Naive thymus-derived CD4-positive, alpha-beta T cell (primary cell): ENCODE measurements around the gene MEG3. TPM values are rescaled to one million over a fixed set of nuclear protein-coding genes. Genes with fewer than 3 reads are reported as not detected.

Experiments used
- ATAC-seq: fragments of 150-1000 bp; cut with Tn5 transposase; 2 replicates; pipeline ENCODE4 v1.10.0; 2021; ENCODE audit warnings: mild to moderate bottlenecking, moderate library complexity
- CTCF ChIA-PET: fragments of 350-600 bp; sonication (Branson Sonifier 250); formaldehyde crosslinking; loops from one replicate; lab custom pipeline; 2021; ENCODE audit warnings: antibody characterized with exemption; lab: Charles Lee
- POLR2A ChIA-PET: fragments of 350-600 bp; sonication (Branson Sonifier 250); formaldehyde crosslinking; loops from one replicate; lab custom pipeline; 2021; ENCODE audit warnings: antibody characterized with exemption, inconsistent platforms; lab: Charles Lee
- DNase-seq, 9 donors: peaks; one replicate each; pipeline versions ENCODE4 v3.0.0 to v3.0.0-alpha.2; 2020 to 2022; ENCODE audit warnings: mixed read lengths in 1 of 9
- H3K27ac ChIP-seq: one replicate; pipeline ENCODE4 v1.7.0; 2013; ENCODE audit warnings: mild to moderate bottlenecking, low read depth, low read length, moderate library complexity
- H3K27me3 ChIP-seq, 2 donors: one replicate each; pipeline ENCODE4 v1.7.0; 2013; ENCODE audit warnings: low read length in 2 of 2, mild to moderate bottlenecking in 2 of 2, moderate library complexity in 2 of 2; ENCODE audit not compliant: control insufficient read depth in 2 of 2, insufficient read depth in 2 of 2
- H3K36me3 ChIP-seq, 3 experiments: 1 replicate in 2 of 3; 2 replicates in 1 of 3; pipeline ENCODE4 v1.7.0; 2013; ENCODE audit warnings: low read length in 3 of 3, mild to moderate bottlenecking in 3 of 3, moderate library complexity in 1 of 3; ENCODE audit not compliant: insufficient read depth in 3 of 3, control insufficient read depth in 2 of 3
- H3K4me1 ChIP-seq, 2 donors: one replicate each; pipeline ENCODE4 v1.7.0; 2013; ENCODE audit warnings: low read length in 2 of 2, mild to moderate bottlenecking in 2 of 2, moderate library complexity in 1 of 2; ENCODE audit not compliant: control insufficient read depth in 2 of 2, insufficient read depth in 2 of 2
- H3K4me3 ChIP-seq: 2 replicates; pipeline ENCODE4 v1.7.0; 2013; ENCODE audit warnings: mild to moderate bottlenecking, low read length
- H3K9me3 ChIP-seq, 3 experiments: 1 replicate in 2 of 3; 2 replicates in 1 of 3; pipeline ENCODE4 v1.7.0; 2013; ENCODE audit warnings: low read length in 3 of 3; ENCODE audit not compliant: control insufficient read depth in 2 of 3
- H3K27ac Mint-ChIP-seq, 9 donors: one replicate each; pipeline ENCODE4 v1.8.0; 2020 to 2022; ENCODE audit warnings: mixed read lengths in 9 of 9, mild to moderate bottlenecking in 8 of 9, moderate library complexity in 5 of 9, inconsistent platforms in 2 of 9
- H3K27me3 Mint-ChIP-seq, 5 donors: one replicate each; pipeline ENCODE4 v1.8.0; 2021 to 2022; ENCODE audit warnings: mixed read lengths in 5 of 5, mild to moderate bottlenecking in 1 of 5
- H3K36me3 Mint-ChIP-seq, 5 donors: one replicate each; pipeline ENCODE4 v1.8.0; 2020 to 2022; ENCODE audit warnings: mixed read lengths in 5 of 5, mild to moderate bottlenecking in 3 of 5, inconsistent platforms in 1 of 5
- H3K4me1 Mint-ChIP-seq, 7 donors: one replicate each; pipeline ENCODE4 v1.8.0; 2020 to 2022; ENCODE audit warnings: mixed read lengths in 7 of 7, mild to moderate bottlenecking in 3 of 7, inconsistent platforms in 1 of 7
- H3K4me3 Mint-ChIP-seq, 10 donors: one replicate each; pipeline ENCODE4 v1.8.0; 2020 to 2022; ENCODE audit warnings: mild to moderate bottlenecking in 10 of 10, mixed read lengths in 10 of 10, moderate library complexity in 6 of 10, inconsistent platforms in 2 of 10
- H3K9me3 Mint-ChIP-seq, 11 donors: one replicate each; pipeline ENCODE4 v1.8.0; 2020 to 2022; ENCODE audit warnings: mixed read lengths in 11 of 11, mild to moderate bottlenecking in 4 of 11, inconsistent platforms in 1 of 11, moderate library complexity in 1 of 11
- intact Hi-C, 2 donors: fragments of 100-400 bp; cut with micrococcal nuclease; formaldehyde crosslinking; loops; one replicate each; pipeline ENCODE4 v1.15.1; 2023
- polyA plus RNA-seq, 2 donors: library from polyadenylated mRNA; unstranded; fragments of 300-500 nt; fragmentation: Illumina TruSeq; gene quantifications; one replicate each; pipeline ENCODE4 v1.2.3, GENCODE V29; 2021
- total RNA-seq, 6 experiments: library from RNA in 5 of 6; stranded (reverse) in 5 of 6; gene quantifications; 1 replicate in 5 of 6; 2 replicates in 1 of 6; pipeline ENCODE4 v1.2.3 and lab custom pipeline; 2021 to 2026

Gene MEG3
- total and polyA plus RNA-seq, 7 experiments from 2014 or later, result 0.80 to 2.4 TPM; not detected in 5

- peaks cover 0 to 5% (median 2%) of the 10 kb centered on the region in 11 donors for H3K9me3 Mint-ChIP-seq
- Histone ChIP-seq H3K27ac (no peak overlapping the region), H3K4me3 (no peak overlapping the region), H3K36me3 (no peaks in the 10 kb centered on the region), H3K9me3 (no peaks in the 10 kb centered on the region), H3K4me1 (no peaks in the 10 kb centered on the region), H3K27me3 (no peaks in the 10 kb centered on the region)
- ChIA-PET POLR2A (no interaction called here), CTCF (interaction anchor here (0.6 kb wide), 1 partner anchor 69 kb away, joined by 3 read pairs; no protein-coding TSS in a partner anchor)
- DNase-seq (no peak), ATAC-seq (no peak)
- peaks cover 0 to 19% (median 0%) of the 10 kb centered on the region in 5 donors for H3K27me3 Mint-ChIP-seq
- H3K4me1 Mint-ChIP-seq, result no peaks in the 10 kb centered on the region
- no peaks in the 10 kb centered on the region for H3K36me3 Mint-ChIP-seq
- intact Hi-C loops, result no loop called here
- no peak overlapping the region for H3K27ac Mint-ChIP-seq
- H3K4me3 Mint-ChIP-seq, result no peak overlapping the region
These were observed 54.6 kb downstream of the MEG3 start for GRCh38 chr14:100880271-100881101.

- intact Hi-C loops, result no loop called here
- Histone ChIP-seq H3K4me1 (no peaks in the 10 kb centered on the region), H3K4me3 (no peak overlapping the region), H3K27ac (no peak overlapping the region), H3K27me3 (no peaks in the 10 kb centered on the region), H3K9me3 (no peaks in the 10 kb centered on the region), H3K36me3 (no peaks in the 10 kb centered on the region)
- no peaks in the 10 kb centered on the region for H3K36me3 Mint-ChIP-seq
- ATAC-seq, result no peak
- peaks cover 0 to 23% (median 0%) of the 10 kb centered on the region in 5 donors for H3K27me3 Mint-ChIP-seq
- H3K27ac Mint-ChIP-seq, result no peak overlapping the region
- peaks cover 0 to 5% (median 3%) of the 10 kb centered on the region in 11 donors for H3K9me3 Mint-ChIP-seq
- H3K4me1 Mint-ChIP-seq, result no peaks in the 10 kb centered on the region
- ChIA-PET POLR2A (no interaction called here), CTCF (no interaction called here)
- no peak overlapping the region for H3K4me3 Mint-ChIP-seq
- no peak for DNase-seq
These were observed 55.5 kb downstream of the MEG3 start for GRCh38 chr14:100881211-100882025.

DNA sequence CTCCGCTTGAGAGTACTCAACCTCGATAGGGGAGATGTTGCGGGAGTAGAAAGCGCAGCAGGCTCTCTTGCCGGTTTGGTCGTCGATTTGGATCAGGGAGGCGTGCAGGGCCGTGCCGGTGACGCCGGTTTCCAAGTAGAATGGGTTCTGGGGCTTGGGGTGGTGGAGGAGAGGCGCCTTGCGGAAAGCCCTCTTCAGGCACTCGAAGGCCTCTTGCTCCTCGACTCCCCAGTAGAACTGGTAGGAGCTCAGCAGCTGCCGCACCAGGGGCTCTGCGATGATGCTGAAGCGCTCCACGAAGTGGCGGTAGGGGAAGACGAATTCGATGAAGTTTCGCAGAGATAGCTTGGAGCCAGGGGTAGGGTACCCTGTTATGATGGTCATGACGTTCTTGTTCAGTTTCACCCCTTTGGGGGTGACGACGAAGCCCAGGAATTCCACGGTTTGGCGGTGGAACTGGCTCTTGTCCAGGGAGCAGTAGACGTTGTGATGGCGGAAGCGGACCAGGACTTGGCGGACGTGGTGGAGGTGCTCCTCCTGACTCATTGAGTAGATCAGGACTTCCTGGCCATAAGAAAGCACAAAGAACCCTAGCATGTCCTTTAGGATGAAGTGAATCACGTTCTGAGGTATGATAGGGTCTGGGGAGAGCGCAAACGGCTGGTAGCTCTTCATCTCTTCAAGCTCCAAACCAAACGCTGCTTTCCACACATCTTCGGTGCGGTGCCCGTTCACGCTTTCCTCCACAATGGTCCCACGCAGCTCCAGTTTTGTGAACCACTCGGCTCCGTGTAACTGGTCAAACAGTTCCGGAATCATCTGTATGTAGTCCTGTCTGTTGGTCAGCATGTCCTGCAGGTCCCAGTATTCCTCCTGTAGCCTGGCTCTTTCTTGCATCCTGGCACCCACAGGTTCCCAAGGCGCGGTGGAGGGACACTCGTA lies 56.4 kb downstream of the MEG3 start:
- H3K27me3 ChIP-seq, result no peaks in the 10 kb centered on the region
- Mint-ChIP-seq H3K36me3 (no peaks in the 10 kb centered on the region), H3K27me3 (peaks cover 0 to 21% (median 2%) of the 10 kb centered on the region in 5 donors), H3K9me3 (peaks cover 0 to 5% (median 3%) of the 10 kb centered on the region in 11 donors), H3K27ac (no peak overlapping the region), H3K4me3 (no peak overlapping the region), H3K4me1 (no peaks in the 10 kb centered on the region)
- DNase-seq (no peak), ATAC-seq (no peak)
- intact Hi-C loops, result no loop called here
- no peak overlapping the region for H3K4me3 ChIP-seq
- CTCF ChIA-PET, result no interaction called here
- no peaks in the 10 kb centered on the region for H3K4me1 ChIP-seq
- H3K9me3 ChIP-seq, result no peaks in the 10 kb centered on the region
- no peak overlapping the region for H3K27ac ChIP-seq
- H3K36me3 ChIP-seq, result no peaks in the 10 kb centered on the region
- POLR2A ChIA-PET, result no interaction called here

GRCh38 chr14:100882991-100883788 lies 57.3 kb downstream of the MEG3 start:
- Mint-ChIP-seq H3K36me3 (no peaks in the 10 kb centered on the region), H3K27me3 (peaks cover 5 to 16% (median 9%) of the 10 kb centered on the region in 5 donors), H3K9me3 (peaks cover 0 to 5% (median 3%) of the 10 kb centered on the region in 11 donors), H3K4me1 (no peaks in the 10 kb centered on the region), H3K27ac (no peak overlapping the region), H3K4me3 (no peak overlapping the region)
- Histone ChIP-seq H3K4me1 (no peaks in the 10 kb centered on the region), H3K4me3 (no peak overlapping the region), H3K36me3 (no peaks in the 10 kb centered on the region), H3K27ac (no peak overlapping the region), H3K9me3 (no peaks in the 10 kb centered on the region), H3K27me3 (no peaks in the 10 kb centered on the region)
- ATAC-seq, result no peak
- POLR2A ChIA-PET, result no interaction called here
- intact Hi-C loops, result no loop called here
- no peak for DNase-seq
- CTCF ChIA-PET, result no interaction called here

GRCh38 chr14:100883789-100884101 lies 57.8 kb downstream of the MEG3 start:
- Mint-ChIP-seq H3K36me3 (no peaks in the 10 kb centered on the region), H3K4me1 (no peaks in the 10 kb centered on the region), H3K27me3 (peaks cover 6 to 13% (median 11%) of the 10 kb centered on the region in 5 donors), H3K9me3 (peaks cover 0 to 5% (median 3%) of the 10 kb centered on the region in 11 donors), H3K4me3 (no peak overlapping the region), H3K27ac (no peak overlapping the region)
- DNase-seq (no peak), ATAC-seq (no peak)
- Histone ChIP-seq H3K36me3 (no peaks in the 10 kb centered on the region), H3K27ac (no peak overlapping the region), H3K27me3 (no peaks in the 10 kb centered on the region), H3K4me3 (no peak overlapping the region), H3K4me1 (no peaks in the 10 kb centered on the region), H3K9me3 (no peaks in the 10 kb centered on the region)
- POLR2A ChIA-PET, result no interaction called here
- intact Hi-C loops, result no loop called here
- CTCF ChIA-PET, result no interaction called here

GRCh38 chr14:100884456-100884855 lies 58.5 kb downstream of the MEG3 start:
- Mint-ChIP-seq H3K4me1 (no peaks in the 10 kb centered on the region), H3K9me3 (peaks cover 0 to 5% (median 3%) of the 10 kb centered on the region in 11 donors), H3K27ac (no peak overlapping the region), H3K27me3 (peaks cover 6 to 20% (median 11%) of the 10 kb centered on the region in 5 donors), H3K36me3 (no peaks in the 10 kb centered on the region), H3K4me3 (no peak overlapping the region)
- Histone ChIP-seq H3K36me3 (no peaks in the 10 kb centered on the region), H3K27ac (no peak overlapping the region), H3K4me1 (no peaks in the 10 kb centered on the region), H3K9me3 (no peaks in the 10 kb centered on the region), H3K27me3 (no peaks in the 10 kb centered on the region), H3K4me3 (no peak overlapping the region)
- ChIA-PET POLR2A (no interaction called here), CTCF (no interaction called here)
- DNase-seq (no peak), ATAC-seq (no peak)
- intact Hi-C loops, result no loop called here
